Cerebellar cortex (tissue), 1 donor: ENCODE measurements around the gene FRMD4A.

Experiments
- DNase-seq: peaks from one replicate; pipeline ENCODE4 v3.0.0-alpha.2; 2015; ENCODE audit warnings: low spot score

Gene FRMD4A

GRCh38 chr10:14340051-14340744 is 9.5 kb upstream of the FRMD4A start:
- no peak for DNase-seq

- DNase-seq, result no peak
These were observed 6.0 kb upstream of the FRMD4A start for GRCh38 chr10:14336736-14337135.

GRCh38 chr10:14334771-14335170 is 4.0 kb upstream of the FRMD4A start:
- DNase-seq, result no peak

DNA sequence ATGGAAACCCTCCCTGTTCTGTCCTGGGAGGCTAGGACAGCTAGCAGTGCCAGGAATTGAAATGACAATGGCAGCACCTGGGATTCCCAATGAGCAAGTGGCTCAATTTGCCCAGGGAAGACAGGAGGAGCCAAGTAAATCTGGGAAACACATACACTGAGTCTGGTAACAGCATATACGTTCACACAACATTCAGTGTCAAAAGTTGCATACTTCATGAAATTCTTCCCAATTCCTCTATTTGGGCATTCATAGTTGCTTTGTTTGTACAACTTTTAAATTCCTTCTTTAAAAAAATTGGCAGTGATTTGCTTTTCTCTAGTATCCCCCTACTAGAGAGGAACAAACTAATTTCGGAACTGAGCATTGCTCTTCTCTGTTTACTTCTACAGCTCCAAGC is 2.9 kb upstream of the FRMD4A start:
- DNase-seq, result no peak

- no peak for DNase-seq
These were observed 2.2 kb upstream of the FRMD4A start for GRCh38 chr10:14332903-14333302.

- peak; percentile 22 for DNase-seq
These were observed 964 bp downstream of the FRMD4A start for GRCh38 chr10:14329746-14330173.

DNA sequence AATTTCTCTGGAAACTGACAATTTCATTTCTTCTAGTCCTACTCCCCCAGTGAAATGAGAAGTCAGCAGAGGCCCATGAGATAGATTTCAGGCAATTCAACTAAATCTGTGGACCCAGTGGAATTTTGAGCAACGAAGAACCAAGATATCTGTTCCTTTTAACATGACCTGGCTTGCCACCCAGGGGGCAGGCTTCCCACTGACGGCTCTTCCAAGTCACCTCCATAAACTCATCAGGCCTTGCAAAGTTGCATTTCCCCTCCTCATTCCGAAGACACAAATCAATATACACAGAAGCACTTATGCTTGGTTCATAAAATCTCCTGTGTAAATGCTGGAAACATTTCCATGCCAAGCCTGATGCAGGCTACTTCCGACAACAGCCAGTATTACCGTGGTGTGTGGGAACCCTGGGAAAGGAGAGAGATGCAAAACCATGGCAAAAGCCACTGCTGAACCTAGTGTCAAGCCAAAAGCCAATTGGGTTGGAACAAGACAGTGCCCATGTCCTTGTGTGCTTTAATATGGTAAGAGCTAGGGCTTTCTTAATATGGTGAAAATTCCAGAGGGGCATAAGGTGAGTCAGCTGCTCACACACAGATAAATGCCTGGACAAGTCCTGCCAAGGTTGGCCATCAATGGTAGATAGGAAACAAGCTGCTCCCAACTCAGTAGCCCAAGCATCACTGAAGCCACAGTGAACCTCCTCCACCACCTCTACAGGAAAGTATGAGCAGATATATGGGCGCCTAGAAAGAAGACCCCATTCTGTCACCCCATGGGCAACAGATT is 1.6 kb downstream of the FRMD4A start:
- no peak for DNase-seq

DNA sequence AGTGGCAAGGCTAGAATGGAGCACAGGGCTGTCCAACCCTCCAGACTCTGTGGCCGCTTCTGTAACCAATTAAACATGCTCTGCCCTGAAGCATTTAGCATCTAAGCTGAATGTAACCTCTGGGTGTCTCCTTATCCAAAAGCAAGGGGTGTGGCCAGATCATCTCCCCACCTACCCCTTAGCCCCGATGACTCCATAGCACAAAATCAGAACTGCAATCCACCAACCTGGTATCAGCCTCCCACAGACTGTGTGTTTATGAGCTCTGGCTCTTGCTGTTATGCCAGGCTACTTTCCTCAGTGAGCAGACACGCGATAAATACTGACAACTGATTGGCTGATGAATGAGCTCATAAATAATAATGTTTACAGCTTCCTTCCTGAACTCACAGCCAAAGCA is 3.2 kb downstream of the FRMD4A start:
- DNase-seq, result no peak

DNA sequence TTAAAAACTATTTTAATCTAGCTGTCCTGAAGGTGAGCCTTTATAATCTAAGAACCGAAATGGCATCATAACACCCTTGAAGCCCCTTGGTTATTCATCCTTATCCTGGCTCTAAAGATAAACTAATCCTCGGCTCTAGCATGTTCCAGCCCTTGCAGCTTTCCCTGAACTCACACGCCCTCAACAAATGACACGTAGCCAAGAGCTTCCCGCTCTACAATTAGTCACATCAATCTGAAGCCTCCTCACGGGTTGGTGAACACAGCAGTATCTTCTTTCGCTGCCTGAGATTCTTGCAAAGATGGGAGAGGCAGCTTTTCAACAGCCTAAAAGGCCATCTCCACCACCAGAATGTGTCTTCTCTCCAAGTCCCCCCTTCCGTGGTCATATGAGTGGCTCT is 4.1 kb downstream of the FRMD4A start:
- DNase-seq, result no peak

DNA sequence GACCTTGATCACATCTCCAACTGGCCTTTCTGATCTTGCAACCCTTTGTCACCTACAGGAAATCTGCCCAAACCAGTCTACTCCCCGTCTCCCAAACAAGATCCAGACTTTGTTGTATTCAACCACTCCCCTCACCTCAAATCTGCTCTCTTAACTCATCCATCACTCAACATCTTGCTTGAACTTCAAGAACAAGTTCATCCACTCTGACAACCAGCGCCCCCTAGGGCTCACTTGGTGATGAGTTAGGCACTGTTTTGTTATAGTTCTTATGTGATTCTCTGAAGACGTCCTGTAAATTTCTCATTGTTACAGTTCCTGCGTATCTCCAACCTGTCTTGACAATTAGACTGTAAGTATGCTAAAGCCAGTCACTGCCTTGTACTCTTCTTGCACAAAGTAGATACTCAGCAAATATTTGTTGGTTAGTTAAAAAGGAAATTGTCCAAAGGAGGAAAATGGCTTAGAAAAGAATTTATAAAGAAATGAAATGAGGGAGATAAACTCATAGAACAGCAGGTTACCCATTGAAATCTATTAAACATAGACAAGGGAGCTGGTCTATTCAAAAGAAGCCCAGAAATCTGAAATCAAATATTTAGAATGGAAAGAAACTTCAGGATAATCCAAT is 5.3 kb downstream of the FRMD4A start:
- DNase-seq, result peak; percentile 42

GRCh38 chr10:14322526-14323188 is 8.1 kb downstream of the FRMD4A start:
- DNase-seq, result no peak

- no peak for DNase-seq
These were observed 12.7 kb downstream of the FRMD4A start for GRCh38 chr10:14318007-14318406.

DNA sequence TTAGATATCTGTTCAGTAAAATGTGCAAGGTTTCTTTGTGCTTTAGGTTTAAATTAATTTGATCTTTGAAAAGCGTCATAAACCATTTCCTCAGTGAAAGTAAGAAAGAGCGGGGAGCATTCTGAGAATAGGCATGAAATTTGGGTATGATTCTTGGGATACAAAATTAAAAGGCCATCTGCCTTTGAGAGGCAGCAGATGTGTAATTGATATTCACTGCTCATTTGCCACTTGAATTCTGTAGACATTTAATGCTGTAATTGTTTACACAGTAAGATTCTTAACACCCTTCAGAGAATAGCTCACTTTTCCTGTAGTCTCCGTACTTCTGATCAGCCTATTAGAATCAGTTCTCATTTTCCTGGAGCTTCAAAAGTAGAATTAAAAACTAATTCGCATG is 18.7 kb downstream of the FRMD4A start:
- no peak for DNase-seq

DNA sequence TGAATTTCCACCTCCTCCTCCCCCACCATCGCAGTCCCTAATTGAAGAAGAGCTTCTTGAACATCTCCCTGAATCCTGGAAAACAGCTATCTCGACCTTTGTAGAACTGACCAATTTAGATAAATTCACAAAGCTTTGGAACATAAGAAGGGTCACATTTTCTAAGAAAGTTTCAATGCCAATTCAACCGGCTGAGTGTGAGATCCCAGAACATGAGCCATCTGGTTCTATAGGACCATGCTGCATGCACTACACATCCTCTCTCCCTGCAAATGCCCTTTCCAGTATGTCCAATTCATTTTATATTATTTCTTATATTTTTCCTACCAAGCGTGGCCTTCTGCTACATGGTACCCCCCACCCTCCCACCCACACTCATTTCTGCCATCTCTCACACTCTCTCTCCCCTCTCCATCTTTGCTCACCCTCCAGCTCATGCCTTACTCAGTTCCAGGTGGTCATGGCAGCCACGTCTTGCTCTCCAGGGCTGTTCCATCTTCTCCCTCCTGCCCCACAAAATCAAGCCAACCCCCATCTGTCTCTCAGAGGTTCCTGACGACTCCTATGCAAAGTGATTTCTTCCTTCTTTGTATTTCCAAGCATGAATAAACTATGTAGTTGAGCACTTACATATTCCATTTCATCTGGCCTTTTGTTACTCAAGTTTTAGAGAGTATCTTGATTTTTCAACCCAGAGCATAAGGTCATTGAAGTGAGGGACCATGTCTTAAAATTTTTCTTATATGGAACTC is 19.3 kb downstream of the FRMD4A start:
- DNase-seq, result no peak

DNA sequence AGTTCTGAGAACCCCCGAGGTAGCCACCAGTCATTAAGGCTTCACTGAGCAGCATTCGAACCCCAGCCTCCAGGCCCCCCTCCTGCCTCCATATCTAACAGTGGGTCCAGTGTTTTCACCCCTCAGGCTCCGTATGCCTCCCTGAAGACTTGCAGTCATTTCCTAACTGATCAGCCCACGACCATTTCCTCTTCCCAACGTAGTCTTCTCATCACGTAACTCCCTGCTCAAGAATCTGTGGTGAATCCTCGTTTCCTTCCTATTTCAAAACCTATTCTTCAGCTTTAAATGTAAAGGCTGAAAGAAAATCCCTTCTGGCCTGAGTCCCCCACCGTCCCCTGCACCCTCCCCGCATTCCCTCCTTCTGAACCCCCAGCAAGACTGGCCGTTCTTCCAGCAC is 21.1 kb downstream of the FRMD4A start:
- no peak for DNase-seq

GRCh38 chr10:14306190-14306589 is 24.5 kb downstream of the FRMD4A start:
- DNase-seq, result no peak

GRCh38 chr10:14304046-14304445 is 26.7 kb downstream of the FRMD4A start:
- no peak for DNase-seq

- peak; percentile 62 for DNase-seq
These were observed 28.7 kb downstream of the FRMD4A start for GRCh38 chr10:14302035-14302434.

DNA sequence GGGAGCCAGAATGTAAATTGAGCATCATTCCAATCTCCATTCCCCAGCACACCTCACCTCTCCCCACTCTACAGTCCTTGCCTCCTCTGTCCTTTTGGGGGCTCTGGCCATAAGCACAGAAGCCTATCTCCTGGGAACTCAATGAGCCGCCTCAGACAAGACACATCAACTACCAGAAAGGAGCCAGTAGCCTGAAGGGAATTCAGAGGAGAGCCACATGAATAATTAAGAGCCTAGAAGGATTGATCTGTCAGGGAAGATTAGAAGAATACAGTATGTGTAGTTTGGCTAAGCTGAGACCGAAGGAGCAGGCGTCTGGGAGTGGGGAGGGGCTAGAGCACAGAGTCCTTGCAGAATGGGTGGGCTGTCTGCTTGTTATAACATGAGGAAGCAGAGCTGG is 31.2 kb downstream of the FRMD4A start:
- DNase-seq, result no peak

DNA sequence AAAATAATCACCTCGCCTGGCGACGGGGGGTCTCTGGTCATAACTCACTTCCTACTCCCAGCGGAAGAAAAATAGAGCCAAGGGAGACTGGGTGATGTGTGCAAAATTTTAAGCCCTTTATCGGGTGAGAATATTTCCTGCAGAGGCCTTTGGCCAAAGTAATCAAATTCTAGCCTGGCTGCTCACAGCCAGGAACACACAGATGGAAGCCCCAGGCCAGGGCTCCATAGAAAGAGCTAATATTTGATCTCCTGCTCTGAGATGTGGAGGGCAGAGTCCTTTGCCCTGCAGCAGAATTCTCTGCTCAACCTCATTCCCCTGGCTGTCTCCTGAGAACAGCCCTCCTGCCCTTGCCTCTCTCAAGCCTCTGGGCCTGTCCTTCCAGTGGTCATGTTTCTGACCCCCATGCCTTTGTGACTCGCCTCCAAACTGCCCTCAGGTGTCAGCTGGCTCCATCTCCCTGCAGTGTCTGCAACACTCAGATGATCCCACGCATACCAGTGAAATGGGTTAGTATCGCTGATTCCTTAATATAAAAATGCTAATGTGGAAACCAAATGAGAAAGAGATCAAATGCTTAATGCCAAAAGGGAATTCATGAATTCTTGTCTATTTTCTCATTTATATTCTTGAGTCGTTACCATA is 34.5 kb downstream of the FRMD4A start:
- peak; percentile 30 for DNase-seq

- DNase-seq, result no peak
These were observed 36.2 kb downstream of the FRMD4A start for GRCh38 chr10:14294347-14295059.
